ENCODE measurements around the gene LOXL4.
A peak's percentile ranks its signal among the peaks of the same experiment; 100 is the strongest.

LOXL4 gene

DNA sequence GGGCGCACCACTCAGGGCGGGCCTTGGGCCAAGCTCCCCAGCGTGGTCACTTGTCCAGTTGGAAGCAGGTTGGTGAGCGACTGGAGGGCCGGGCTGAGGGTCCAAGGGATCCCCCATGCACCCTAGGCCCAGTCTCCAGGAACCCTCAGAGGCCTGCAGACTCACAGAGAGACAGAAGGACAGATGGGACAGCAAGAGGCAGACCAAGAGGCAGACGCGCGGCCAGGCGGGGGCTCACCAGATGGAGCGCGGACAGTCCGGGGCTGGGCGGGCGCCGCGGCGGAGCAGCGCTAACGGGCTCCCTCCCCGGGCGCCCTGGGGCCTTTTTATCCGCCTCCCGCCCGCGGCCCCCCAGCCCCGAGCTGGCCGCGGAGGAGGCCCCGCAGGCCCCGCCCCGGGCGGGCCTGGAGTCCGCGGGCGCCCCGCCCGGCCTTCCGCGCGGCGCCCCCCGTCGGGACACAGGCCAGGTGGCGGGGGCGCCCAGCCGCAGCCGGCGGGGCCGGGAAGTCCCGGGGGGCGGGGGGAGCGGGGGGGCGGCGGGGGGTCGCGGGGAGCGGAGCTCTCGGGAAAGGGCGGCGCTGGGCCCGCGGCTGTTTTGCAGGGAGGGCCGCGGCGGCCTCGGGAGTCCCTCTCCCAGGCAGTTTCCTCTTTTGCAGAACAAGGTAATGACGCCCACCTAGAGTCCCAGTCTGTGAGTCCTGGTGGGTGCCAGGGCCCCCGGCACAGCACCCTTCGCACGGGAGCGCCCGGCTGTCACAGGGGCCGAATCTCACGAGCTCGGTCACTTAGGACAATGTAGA lies at the start of gene LOXL4:
TSS of gene LOXL4 (minus strand) at position 301 of the 800 bp plus-strand sequence. CDS start 5,175 bp downstream, outside the sequence.
- Histone ChIP-seq H3K4me3 (ENCODE audit: low read length in 2 of 2) (peak within 1 kb of the TSS; percentile 40 to 56), H3K27ac (ENCODE audit: low read depth in 2 of 2, low read length in 2 of 2) (peak within 1 kb of the TSS; percentile 19 to 57), H3K9me3 (ENCODE audit: control insufficient read depth in 2 of 2, low read length in 2 of 2) (no peaks in the 10 kb centered on the region), H3K27me3 (ENCODE audit: control insufficient read depth in 2 of 2, insufficient read depth in 2 of 2, low read length in 2 of 2) (peaks cover 24% of the 10 kb centered on the region in 2 donors), H3K4me1 (ENCODE audit: control insufficient read depth in 2 of 2, insufficient read depth in 2 of 2, low read length in 2 of 2) (peaks cover 4 to 5% of the 10 kb centered on the region in 2 donors), H3K9ac (ENCODE audit: low read depth in 1 of 2, low read length in 2 of 2) (peak within 1 kb of the TSS; percentile 16 to 24), H3K36me3 (ENCODE audit: control insufficient read depth in 2 of 2, insufficient read depth in 2 of 2, low read length in 2 of 2) (no peaks in the 10 kb centered on the region)

DNA sequence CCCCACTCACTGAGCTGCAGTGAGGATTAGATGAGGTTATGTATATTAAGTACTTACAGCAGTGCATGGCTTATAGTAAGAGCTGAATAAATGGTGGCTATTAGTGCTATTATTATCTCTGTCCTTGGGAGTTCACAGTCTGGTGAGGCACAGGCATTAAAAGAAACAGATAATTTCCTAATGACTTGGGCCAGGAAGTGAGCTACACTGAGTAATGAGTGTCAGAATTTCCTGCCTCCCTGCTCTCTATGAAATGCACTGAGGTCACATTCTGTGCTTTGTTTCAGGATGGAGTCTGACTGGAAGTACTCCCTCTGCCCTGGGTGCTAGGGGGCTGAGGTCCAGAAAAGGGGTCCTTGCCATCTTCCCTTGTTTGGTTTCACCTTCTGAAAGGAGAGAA lies 48.7 kb upstream of the LOXL4 start:
- Histone ChIP-seq H3K27ac (ENCODE audit: low read depth in 2 of 2, low read length in 2 of 2) (no peak overlapping the region), H3K9ac (ENCODE audit: low read depth in 1 of 2, low read length in 2 of 2) (no peak overlapping the region), H3K9me3 (ENCODE audit: control insufficient read depth in 2 of 2, low read length in 2 of 2) (no peaks in the 10 kb centered on the region), H3K4me1 (ENCODE audit: control insufficient read depth in 2 of 2, insufficient read depth in 2 of 2, low read length in 2 of 2) (no peaks in the 10 kb centered on the region), H3K36me3 (ENCODE audit: control insufficient read depth in 2 of 2, insufficient read depth in 2 of 2, low read length in 2 of 2) (no peaks in the 10 kb centered on the region), H3K4me3 (ENCODE audit: low read length in 2 of 2) (no peak overlapping the region), H3K27me3 (ENCODE audit: control insufficient read depth in 2 of 2, insufficient read depth in 2 of 2, low read length in 2 of 2) (no peaks in the 10 kb centered on the region)

DNA sequence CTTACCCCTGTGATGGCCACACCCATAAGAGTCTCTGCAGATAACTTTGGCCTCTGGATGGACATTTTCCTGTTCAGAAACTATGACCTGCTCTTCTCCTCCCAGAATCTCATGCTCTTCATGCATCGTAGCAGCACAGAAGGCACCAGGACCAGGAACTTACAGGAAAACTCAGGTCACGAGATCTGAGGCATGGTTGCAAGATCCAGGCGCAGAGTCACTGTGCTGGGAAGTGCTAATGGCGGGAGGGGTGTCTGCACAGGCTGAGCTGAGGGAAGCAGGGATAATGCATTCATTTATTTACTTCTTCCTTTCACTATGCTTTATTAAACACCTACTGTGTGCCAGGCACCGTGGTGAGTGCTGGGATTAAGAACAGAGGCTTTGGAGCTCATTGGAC lies 48.2 kb upstream of the LOXL4 start:
- Histone ChIP-seq H3K4me1 (ENCODE audit: control insufficient read depth in 2 of 2, insufficient read depth in 2 of 2, low read length in 2 of 2) (no peaks in the 10 kb centered on the region), H3K4me3 (ENCODE audit: low read length in 2 of 2) (no peak overlapping the region), H3K27me3 (ENCODE audit: control insufficient read depth in 2 of 2, insufficient read depth in 2 of 2, low read length in 2 of 2) (no peaks in the 10 kb centered on the region), H3K36me3 (ENCODE audit: control insufficient read depth in 2 of 2, insufficient read depth in 2 of 2, low read length in 2 of 2) (no peaks in the 10 kb centered on the region), H3K9me3 (ENCODE audit: control insufficient read depth in 2 of 2, low read length in 2 of 2) (no peaks in the 10 kb centered on the region), H3K27ac (ENCODE audit: low read depth in 2 of 2, low read length in 2 of 2) (no peak overlapping the region), H3K9ac (ENCODE audit: low read depth in 1 of 2, low read length in 2 of 2) (no peak overlapping the region)

DNA sequence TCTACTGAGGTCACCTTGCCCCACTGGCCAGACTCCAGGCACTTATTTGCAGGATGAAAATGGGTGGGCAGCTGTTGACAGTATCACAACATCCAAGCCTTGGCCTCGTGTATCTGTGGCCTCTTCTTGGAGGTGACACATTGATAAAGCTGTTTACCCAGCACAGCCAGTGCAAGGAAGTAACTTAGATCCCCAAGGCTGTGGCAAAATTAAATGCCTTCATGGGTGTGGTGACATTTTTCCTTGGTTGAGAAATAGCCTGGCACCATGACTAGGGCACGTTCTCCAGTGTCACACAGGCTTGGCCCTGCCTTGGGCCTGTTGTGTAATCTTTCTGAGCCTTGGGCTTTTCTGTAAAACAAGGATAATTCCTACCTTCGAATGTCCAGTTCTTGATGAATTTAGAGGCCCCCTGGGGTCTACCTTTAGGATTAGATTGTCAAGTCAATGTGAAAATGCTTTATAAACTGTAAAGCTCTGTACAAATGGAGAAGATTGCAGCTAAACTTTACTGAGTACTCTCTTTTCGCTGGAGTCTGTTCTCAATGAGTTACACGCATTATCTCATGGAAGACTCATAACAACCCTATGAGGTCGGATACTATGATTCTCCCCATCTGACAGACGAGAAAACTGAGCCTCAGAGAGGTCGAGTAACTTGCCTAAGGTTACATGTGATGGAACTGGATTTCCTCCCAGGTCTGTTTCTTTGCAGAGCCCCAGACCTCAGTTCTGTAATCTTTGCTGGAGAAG lies 46.7 kb upstream of the LOXL4 start:
- Histone ChIP-seq H3K27ac (ENCODE audit: low read depth in 2 of 2, low read length in 2 of 2) (no peak overlapping the region), H3K4me1 (ENCODE audit: control insufficient read depth in 2 of 2, insufficient read depth in 2 of 2, low read length in 2 of 2) (no peaks in the 10 kb centered on the region), H3K4me3 (ENCODE audit: low read length in 2 of 2) (no peak overlapping the region), H3K9me3 (ENCODE audit: control insufficient read depth in 2 of 2, low read length in 2 of 2) (no peaks in the 10 kb centered on the region), H3K36me3 (ENCODE audit: control insufficient read depth in 2 of 2, insufficient read depth in 2 of 2, low read length in 2 of 2) (no peaks in the 10 kb centered on the region), H3K27me3 (ENCODE audit: control insufficient read depth in 2 of 2, insufficient read depth in 2 of 2, low read length in 2 of 2) (no peaks in the 10 kb centered on the region), H3K9ac (ENCODE audit: low read depth in 1 of 2, low read length in 2 of 2) (no peak overlapping the region)

DNA sequence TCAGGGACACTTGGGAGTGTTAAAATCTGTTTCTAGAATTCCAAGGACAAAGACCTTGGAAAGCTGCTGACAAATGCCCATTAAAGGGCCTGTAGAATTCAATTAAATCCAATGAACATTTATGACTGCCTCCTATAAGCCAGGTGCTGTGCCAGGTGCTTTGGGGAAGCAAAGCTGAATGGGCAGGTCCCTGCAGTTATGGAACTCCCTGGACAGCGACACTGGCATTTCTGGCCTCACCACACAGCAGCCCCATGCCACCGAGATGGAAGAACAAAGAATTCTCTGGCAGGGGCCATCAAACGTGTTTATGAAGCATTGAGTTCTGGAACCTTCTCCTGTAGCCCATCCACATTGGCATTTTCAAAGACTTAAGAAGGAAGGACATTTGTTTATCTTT lies 45.6 kb upstream of the LOXL4 start:
- no peaks in the 10 kb centered on the region for H3K36me3 ChIP-seq (ENCODE audit: control insufficient read depth in 2 of 2, insufficient read depth in 2 of 2, low read length in 2 of 2)
- H3K27ac ChIP-seq (ENCODE audit: low read depth in 2 of 2, low read length in 2 of 2), result no peak overlapping the region

DNA sequence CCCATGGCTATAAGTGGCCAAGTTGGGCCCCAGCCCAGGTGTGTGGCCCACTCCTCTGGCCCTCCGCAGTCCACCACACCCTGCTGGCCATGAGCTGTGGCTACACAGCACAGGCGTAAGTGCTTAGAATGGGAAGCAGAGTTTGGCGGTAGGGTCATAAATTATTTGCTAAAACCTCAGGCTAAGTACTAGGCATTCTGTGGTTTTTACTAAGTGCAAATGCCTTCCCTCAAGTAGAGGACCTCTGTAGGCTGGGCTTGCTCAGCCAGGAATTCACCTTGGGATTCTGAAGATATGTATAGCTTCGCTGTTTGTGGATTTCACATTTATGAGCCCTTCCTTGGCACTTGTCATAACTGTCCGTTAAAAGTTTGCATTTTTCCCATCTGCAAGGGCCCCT lies 44.8 kb upstream of the LOXL4 start:
- H3K9me3 ChIP-seq (ENCODE audit: control insufficient read depth in 2 of 2, low read length in 2 of 2), result no peaks in the 10 kb centered on the region
- no peak overlapping the region for H3K9ac ChIP-seq (ENCODE audit: low read depth in 1 of 2, low read length in 2 of 2)
- peaks cover 2 to 4% of the 10 kb centered on the region in 2 donors for H3K4me1 ChIP-seq (ENCODE audit: control insufficient read depth in 2 of 2, insufficient read depth in 2 of 2, low read length in 2 of 2)
- no peaks in the 10 kb centered on the region for H3K36me3 ChIP-seq (ENCODE audit: control insufficient read depth in 2 of 2, insufficient read depth in 2 of 2, low read length in 2 of 2)
- H3K27ac ChIP-seq (ENCODE audit: low read depth in 2 of 2, low read length in 2 of 2), result no peak overlapping the region
- no peak overlapping the region for H3K4me3 ChIP-seq (ENCODE audit: low read length in 2 of 2)
- no peaks in the 10 kb centered on the region for H3K27me3 ChIP-seq (ENCODE audit: control insufficient read depth in 2 of 2, insufficient read depth in 2 of 2, low read length in 2 of 2)

More for the DNA sequence above, 45.6 kb upstream of the LOXL4 start:
- Histone ChIP-seq H3K9ac (ENCODE audit: low read depth in 1 of 2, low read length in 2 of 2) (no peak overlapping the region), H3K4me3 (ENCODE audit: low read length in 2 of 2) (no peak overlapping the region), H3K4me1 (ENCODE audit: control insufficient read depth in 2 of 2, insufficient read depth in 2 of 2, low read length in 2 of 2) (peaks cover 2 to 4% of the 10 kb centered on the region in 2 donors), H3K27me3 (ENCODE audit: control insufficient read depth in 2 of 2, insufficient read depth in 2 of 2, low read length in 2 of 2) (no peaks in the 10 kb centered on the region), H3K9me3 (ENCODE audit: control insufficient read depth in 2 of 2, low read length in 2 of 2) (no peaks in the 10 kb centered on the region)

DNA sequence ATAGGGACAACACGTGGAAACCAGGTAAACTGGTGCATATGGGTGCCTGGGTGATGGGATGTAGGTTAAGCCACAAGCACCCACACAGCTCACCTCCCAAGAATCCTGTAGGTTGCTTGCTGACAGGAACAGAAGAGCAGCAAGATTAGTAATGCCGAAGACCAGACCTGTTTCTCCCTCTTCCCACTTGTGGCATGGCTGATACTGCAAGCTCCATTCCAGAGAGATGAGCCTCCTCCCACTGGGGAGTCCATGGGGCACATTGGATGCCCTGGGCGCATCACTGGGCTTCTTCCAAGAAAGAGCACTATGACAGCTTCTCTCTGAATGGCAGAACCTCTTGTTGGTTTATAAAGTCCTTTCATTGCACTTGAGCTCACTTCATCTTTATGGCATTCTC lies 44.4 kb upstream of the LOXL4 start:
- Histone ChIP-seq H3K9ac (ENCODE audit: low read depth in 1 of 2, low read length in 2 of 2) (no peak overlapping the region), H3K27ac (ENCODE audit: low read depth in 2 of 2, low read length in 2 of 2) (no peak overlapping the region), H3K27me3 (ENCODE audit: control insufficient read depth in 2 of 2, insufficient read depth in 2 of 2, low read length in 2 of 2) (no peaks in the 10 kb centered on the region), H3K36me3 (ENCODE audit: control insufficient read depth in 2 of 2, insufficient read depth in 2 of 2, low read length in 2 of 2) (no peaks in the 10 kb centered on the region), H3K9me3 (ENCODE audit: control insufficient read depth in 2 of 2, low read length in 2 of 2) (no peaks in the 10 kb centered on the region), H3K4me3 (ENCODE audit: low read length in 2 of 2) (no peak overlapping the region), H3K4me1 (ENCODE audit: control insufficient read depth in 2 of 2, insufficient read depth in 2 of 2, low read length in 2 of 2) (peaks cover 2 to 4% of the 10 kb centered on the region in 2 donors)

DNA sequence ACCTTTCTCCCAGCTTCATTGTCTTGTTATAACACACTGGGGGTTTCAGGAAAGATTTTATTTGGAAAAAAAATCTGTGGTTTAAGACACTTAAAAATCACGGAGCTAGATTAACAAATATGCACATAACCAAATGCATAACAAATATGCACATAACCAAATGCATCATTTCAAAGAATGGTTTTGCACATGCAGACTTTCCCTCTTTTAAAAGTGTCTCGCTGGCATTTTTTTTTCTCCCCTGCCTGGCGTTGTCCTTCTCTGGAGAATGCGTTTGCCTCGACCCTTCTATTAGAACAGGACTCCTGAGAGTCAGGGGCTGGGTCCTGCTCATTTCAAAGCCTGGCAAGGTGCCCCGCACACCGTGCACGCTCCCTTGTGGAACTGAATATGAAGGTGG lies 42.7 kb upstream of the LOXL4 start:
- Histone ChIP-seq H3K4me1 (ENCODE audit: control insufficient read depth in 2 of 2, insufficient read depth in 2 of 2, low read length in 2 of 2) (peaks cover 2 to 4% of the 10 kb centered on the region in 2 donors), H3K27me3 (ENCODE audit: control insufficient read depth in 2 of 2, insufficient read depth in 2 of 2, low read length in 2 of 2) (no peaks in the 10 kb centered on the region), H3K4me3 (ENCODE audit: low read length in 2 of 2) (no peak overlapping the region), H3K9me3 (ENCODE audit: control insufficient read depth in 2 of 2, low read length in 2 of 2) (no peaks in the 10 kb centered on the region), H3K27ac (ENCODE audit: low read depth in 2 of 2, low read length in 2 of 2) (no peak overlapping the region), H3K36me3 (ENCODE audit: control insufficient read depth in 2 of 2, insufficient read depth in 2 of 2, low read length in 2 of 2) (no peaks in the 10 kb centered on the region), H3K9ac (ENCODE audit: low read depth in 1 of 2, low read length in 2 of 2) (no peak overlapping the region)

DNA sequence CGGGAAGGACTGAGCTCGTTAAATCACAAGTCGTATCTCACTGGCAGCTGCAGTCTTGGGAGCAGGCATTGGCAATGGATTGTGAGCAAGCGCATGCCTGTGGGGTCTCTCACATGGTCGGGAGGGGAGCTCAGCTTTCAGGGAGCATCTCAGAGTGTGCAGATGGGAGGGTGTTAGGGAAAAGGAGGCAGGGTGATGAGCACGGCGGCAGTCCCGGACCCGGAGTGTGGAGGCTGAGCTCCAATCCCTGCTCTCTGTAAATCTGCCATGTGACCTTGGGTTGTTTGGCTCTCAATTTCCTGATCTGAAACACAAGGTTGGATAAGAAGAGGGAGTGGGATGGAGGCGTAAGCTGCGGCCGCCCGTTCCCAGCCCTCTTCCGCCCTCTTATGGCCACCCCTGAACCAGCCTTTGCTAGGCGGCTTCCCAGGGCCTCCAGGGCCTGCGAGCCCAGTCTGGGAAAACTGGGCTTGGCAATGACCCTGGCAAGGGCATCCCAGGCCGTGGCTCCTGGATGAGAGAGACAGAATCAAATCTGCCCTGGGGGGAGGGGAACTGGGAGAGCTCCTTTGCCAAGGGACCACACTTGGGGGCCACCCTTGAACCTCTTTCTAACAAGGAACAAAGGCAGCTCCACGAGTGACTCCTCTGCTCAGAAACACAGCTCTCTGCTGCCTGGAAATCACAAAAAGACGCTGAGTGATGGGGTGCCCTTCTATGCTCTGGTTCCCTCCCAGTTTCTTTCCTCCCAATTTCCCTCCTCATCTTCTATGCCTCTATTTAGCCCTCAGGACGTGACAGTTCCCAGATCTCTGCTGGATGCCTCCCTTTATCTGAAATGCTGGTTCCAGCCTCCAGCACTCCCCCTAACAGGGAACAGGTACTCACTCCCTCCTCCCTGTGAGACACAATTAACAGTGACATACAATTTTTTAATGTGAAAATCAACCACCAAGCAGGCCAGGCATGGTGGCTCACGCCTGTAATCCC lies 41.7 kb upstream of the LOXL4 start:
- Histone ChIP-seq H3K9ac (ENCODE audit: low read depth in 1 of 2, low read length in 2 of 2) (no peak overlapping the region), H3K36me3 (ENCODE audit: control insufficient read depth in 2 of 2, insufficient read depth in 2 of 2, low read length in 2 of 2) (no peaks in the 10 kb centered on the region), H3K27ac (ENCODE audit: low read depth in 2 of 2, low read length in 2 of 2) (no peak overlapping the region), H3K4me1 (ENCODE audit: control insufficient read depth in 2 of 2, insufficient read depth in 2 of 2, low read length in 2 of 2) (peaks cover 2 to 4% of the 10 kb centered on the region in 2 donors), H3K9me3 (ENCODE audit: control insufficient read depth in 2 of 2, low read length in 2 of 2) (no peaks in the 10 kb centered on the region), H3K27me3 (ENCODE audit: control insufficient read depth in 2 of 2, insufficient read depth in 2 of 2, low read length in 2 of 2) (no peaks in the 10 kb centered on the region), H3K4me3 (ENCODE audit: low read length in 2 of 2) (peak overlapping the region; percentile 26 to 49)
